Fibroblast of pulmonary artery (primary cell): ENCODE measurements around the gene TCF20.

Experiments
- DNase-seq: peaks from one replicate; pipeline ENCODE4 v3.0.0-alpha.2; 2010; ENCODE audit warnings: low read depth
- H3K4me3 ChIP-seq: replicated peaks from 2 replicates; pipeline ENCODE4 v1.5.1; 2011; ENCODE audit warnings: low read depth, mild to moderate bottlenecking, control low read depth, low read length, moderate library complexity
- TF ChIP-seq, protein P1 (sequence below): IDR thresholded peaks from 2 replicates; pipeline ENCODE4 v1.5.1; 2011; ENCODE audit warnings: mild to moderate bottlenecking, control low read depth, low read length, inconsistent platforms; ENCODE audit errors: missing control alignments

The TCF20 gene

DNA sequence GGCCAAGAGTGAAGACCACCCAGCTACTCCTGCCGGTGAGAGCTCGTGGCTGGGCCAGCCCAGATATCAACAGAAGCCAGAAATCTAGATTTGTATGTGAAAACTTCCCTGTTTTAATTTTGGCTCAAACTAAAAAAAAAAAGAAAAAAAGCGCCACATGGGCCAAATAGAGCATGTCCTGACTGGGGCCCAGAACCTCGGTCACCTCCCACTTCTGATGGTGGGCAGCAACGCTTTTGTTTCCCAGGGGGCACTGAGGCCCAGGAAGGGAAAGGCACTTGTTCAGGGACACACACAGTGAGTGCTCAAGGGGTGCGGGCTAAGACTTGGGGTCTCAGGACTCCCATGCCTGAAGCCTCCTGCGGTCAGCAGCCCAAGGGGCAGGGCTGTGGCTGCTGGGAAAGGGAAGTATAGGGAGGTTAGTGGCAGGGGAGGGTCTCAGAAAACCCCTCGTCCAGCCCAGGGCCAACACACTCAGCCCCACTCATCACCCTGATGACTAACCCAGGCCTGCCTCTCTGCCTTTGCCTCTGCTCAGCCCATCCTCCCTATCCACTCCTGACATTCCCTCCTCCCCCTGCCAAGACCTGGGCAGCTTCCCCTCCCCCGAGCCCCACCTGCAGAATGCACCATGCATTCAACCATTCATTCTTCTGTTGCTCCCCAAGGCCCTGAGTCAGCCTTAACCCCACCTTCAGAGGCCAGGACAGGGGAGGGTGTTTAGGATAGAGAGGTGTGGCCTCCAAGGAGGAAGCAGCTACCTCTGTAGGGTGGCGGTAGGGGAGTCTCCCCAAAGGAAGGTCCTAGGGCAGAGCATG is 30.0 kb upstream of the TCF20 start:
- H3K4me3 ChIP-seq, result no peak overlapping the region
- no peak for DNase-seq
- TF ChIP-seq, protein P1, sequence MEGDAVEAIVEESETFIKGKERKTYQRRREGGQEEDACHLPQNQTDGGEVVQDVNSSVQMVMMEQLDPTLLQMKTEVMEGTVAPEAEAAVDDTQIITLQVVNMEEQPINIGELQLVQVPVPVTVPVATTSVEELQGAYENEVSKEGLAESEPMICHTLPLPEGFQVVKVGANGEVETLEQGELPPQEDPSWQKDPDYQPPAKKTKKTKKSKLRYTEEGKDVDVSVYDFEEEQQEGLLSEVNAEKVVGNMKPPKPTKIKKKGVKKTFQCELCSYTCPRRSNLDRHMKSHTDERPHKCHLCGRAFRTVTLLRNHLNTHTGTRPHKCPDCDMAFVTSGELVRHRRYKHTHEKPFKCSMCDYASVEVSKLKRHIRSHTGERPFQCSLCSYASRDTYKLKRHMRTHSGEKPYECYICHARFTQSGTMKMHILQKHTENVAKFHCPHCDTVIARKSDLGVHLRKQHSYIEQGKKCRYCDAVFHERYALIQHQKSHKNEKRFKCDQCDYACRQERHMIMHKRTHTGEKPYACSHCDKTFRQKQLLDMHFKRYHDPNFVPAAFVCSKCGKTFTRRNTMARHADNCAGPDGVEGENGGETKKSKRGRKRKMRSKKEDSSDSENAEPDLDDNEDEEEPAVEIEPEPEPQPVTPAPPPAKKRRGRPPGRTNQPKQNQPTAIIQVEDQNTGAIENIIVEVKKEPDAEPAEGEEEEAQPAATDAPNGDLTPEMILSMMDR, result no peak

DNA sequence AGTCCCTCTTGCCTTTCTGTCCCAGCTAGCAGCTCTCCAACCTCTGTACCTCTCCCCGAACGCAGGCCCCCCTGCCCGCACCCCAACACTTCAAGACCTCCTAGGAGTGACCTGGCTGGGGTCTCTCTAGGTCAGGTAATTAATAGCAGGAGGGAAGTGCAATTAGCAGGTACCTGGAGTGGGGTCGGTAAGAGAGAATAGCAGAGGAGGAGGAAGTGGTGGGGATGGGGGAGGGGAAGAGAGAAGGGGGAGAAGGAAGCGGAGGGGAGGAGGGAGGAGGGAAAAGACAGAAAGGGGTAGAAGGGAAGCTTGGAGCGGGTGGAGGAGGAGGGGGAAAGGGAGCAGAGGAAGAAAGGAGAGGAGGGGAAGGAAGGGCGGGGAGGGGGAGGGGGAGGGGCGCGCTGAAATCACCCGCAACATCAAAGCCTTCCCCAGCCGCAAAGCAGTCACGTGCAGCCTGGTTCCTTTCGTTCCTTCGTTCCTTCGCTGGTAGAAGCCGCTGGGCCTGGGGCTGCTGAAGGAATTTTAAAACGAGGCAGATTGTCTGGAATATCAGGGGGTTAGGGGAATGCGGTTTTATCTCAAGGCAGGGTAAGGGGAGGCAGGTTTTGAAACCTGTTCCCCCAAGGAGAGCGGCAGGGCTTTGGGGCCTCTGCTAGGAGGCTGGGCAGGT is 29.3 kb upstream of the TCF20 start:
- no peak overlapping the region for H3K4me3 ChIP-seq
- no peak for DNase-seq
- TF ChIP-seq, protein P1, result no peak

DNA sequence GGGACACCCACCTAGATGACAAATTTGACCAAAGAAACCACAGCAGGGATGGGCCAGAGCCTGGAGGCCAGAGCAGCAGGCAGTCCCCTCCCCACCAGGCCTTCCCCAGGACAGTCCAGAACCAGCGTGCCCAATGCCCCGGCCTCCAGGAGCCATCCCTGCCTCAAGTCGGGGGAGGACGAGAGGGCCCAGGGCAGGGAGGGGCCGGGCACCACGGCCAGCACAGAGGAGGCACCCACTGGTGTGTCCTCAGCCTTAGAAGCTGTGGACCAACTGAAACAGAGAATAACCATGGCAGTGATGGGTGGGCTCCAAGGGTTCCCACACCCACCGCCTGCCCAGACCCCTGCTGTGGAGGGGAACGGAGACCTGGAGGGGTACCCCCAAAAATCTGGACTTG is 28.3 kb upstream of the TCF20 start:
- TF ChIP-seq, protein P1, result no peak
- no peak overlapping the region for H3K4me3 ChIP-seq
- no peak for DNase-seq

DNA sequence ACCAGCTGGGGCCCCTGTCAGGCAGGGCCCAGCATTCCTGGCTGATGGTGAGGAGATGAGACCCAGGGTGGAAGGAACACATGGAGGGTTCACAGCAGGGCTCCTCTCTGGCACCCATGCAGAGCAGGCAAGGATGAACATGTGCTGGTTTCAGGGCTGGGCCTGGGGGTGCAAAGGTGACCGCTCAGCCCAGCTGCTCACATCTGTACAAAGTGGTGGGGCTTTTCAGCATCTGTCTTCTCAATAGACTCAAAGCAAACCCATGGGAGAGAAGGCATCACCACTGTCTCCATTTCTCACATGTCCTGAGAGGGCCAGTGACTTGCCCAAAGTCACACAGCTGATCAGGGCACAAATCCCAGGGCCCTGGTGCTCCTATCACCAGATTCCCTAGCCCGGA is 27.3 kb upstream of the TCF20 start:
- DNase-seq, result no peak
- no peak overlapping the region for H3K4me3 ChIP-seq
- TF ChIP-seq, protein P1, result no peak

DNA sequence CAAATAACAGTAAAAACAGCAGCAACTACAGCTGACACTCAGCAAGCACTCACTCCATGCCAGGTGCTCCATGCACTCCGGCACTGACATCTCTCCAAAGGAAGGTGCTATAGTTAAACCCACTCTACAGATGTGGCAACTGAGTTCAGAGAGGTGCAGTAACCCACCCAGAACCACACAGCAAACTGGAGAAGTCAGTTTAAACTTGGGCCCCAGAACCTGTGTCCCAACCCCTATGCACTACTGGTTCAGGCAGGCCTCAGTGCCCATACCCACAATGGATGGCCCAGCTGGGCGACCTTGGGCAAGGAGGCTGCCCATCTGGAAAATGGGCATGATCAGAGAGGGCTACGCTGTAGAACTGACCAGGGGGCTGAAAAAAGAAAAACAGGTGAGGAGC is 26.4 kb upstream of the TCF20 start:
- H3K4me3 ChIP-seq, result no peak overlapping the region
- DNase-seq, result no peak
- TF ChIP-seq, protein P1, result no peak

DNA sequence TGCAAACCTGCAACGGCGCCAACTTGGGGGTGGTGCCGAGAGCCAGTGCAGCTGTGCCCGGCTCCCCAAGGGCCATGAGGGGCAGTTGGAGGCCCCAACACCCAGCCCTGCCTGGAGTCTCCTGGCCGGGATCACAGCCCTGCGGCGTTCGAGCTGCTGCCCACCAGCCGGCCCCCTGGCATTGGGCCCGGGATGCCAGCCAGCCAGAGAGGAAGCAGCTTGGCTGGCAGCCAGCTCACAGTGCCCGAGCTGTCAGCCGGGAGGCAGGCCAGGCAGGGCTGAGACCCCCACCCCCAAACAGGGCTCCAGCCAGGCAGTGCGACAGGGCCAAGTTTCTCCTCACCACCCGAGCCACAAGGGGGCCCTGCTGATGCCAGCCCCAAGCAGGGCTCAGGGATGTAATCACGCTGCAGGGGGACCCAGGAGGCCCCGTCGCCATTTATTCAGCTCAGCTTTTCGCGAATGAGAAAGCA is 26.0 kb upstream of the TCF20 start:
- H3K4me3 ChIP-seq, result no peak overlapping the region
- TF ChIP-seq, protein P1, result no peak
- DNase-seq, result no peak
